Measurements from ENCODE around the gene MMP11.

MMP11 gene

GRCh38 chr22:23760056-23760455 is 12.6 kb upstream of the MMP11 start:
- no peak for DNase-seq (ENCODE audit: low spot score)

DNA sequence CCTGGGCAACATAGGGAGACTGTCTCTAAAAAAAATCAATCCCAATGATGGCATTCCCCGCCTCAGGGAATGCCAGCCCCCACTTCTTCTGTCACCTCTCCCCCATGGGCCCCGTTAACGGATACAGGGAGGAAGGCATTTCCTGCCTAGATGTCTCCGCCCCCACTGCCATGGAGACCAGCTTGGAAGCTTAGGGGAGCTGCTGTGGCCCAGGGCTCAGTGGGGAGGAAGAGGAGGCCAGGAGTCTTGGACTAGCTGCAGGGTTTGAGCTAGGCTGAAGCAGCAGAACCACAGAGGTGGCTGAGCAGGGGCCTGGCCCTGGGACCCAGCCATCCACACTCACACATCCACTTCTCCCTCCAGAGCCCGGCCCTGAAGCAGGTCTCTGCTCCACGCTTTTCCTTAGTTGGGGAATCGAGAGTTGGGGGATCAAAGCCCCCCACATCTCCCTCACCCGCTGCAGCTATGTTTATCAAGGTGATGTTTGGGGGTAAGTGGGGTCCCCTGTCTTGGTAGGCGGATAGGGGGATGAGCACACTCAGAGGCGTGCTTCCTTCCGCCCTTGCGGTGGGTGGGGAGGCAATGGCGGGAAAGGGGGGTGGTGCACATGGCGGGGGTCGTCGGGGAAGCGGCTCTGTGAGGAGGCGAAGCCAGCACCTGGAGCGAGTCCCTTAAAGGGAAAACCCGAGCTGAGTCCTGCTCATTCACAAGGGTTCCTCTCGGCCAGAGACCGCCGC is 9.6 kb upstream of the MMP11 start, which contains the start of gene C22orf15:
Gene C22orf15, plus strand, starts transcription at position 149 of the 737 bp plus-strand sequence. Its CDS starts 317 bp downstream, at position 466.
- no peak for DNase-seq (ENCODE audit: low spot score)

- DNase-seq (ENCODE audit: low spot score), result no peak
Observed at GRCh38 chr22:23763579-23763945, 9.1 kb upstream of the MMP11 start.

DNA sequence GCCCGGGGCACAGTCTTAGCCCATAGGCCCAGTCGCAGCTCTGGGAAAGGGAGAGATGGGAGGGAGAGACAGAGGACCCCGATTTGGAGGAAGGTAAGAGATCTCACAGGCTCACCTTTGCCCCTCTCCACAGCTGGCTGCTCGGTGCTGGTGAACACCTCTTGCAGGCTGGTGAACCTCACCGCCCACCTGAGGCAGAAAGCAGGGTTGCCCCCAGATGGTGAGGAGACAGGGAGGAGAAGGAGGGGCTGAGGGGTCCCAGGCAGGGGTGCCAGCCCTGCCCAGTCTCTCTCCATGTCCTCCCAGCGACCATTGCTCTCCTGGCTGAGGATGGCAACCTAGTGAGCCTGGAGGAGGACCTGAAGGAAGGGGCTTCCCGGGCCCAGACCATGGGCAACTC is 8.7 kb upstream of the MMP11 start:
- no peak for DNase-seq (ENCODE audit: low spot score)

DNA sequence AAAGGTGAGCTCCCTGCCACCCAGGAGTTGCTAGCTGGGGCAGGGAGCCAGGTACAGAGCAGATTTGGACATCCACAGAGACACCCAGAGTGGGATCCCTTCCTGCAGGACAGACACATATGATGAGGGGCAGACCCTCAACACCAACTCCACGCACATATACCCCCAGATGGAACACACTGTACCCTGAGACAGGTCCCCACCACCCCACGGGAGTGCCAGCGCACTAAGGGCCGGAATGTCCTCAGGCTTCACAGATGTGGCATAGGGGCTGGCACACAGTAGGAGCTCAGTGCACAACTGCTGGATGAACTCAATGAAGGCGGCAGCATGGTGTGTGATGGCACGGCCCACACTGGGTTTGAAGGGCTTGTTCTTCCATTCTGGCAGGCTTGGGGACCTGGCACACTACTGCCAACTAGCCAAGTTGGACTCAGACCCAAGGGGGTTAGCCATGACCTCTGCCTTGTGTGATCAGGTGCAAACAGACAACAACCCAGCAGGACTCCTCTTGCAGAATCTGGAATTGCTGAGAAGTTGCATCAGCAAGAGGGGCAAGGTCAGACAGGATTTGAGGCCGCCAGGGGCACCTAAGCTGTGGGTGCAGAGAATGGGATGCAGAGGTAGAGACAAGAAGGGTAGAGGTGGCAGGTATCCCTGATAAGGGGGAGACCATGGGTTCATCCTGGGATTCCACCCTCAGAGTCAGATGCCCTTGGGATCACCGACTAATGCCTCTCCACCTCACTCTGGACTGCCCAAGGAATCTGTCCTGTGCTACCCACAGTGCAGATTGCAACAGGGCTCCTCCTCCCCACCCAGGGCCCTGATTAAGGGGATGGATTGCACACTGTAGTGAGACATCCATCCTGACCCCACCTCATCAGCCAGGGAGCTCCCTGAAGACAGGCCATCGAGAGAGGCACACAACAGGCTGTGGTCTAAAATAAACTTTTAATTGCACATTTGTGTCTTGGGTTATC is 7.5 kb upstream of the MMP11 start:
- no peak for DNase-seq (ENCODE audit: low spot score)

GRCh38 chr22:23767303-23767672 is 5.4 kb upstream of the MMP11 start:
- no peak for DNase-seq (ENCODE audit: low spot score)

DNA sequence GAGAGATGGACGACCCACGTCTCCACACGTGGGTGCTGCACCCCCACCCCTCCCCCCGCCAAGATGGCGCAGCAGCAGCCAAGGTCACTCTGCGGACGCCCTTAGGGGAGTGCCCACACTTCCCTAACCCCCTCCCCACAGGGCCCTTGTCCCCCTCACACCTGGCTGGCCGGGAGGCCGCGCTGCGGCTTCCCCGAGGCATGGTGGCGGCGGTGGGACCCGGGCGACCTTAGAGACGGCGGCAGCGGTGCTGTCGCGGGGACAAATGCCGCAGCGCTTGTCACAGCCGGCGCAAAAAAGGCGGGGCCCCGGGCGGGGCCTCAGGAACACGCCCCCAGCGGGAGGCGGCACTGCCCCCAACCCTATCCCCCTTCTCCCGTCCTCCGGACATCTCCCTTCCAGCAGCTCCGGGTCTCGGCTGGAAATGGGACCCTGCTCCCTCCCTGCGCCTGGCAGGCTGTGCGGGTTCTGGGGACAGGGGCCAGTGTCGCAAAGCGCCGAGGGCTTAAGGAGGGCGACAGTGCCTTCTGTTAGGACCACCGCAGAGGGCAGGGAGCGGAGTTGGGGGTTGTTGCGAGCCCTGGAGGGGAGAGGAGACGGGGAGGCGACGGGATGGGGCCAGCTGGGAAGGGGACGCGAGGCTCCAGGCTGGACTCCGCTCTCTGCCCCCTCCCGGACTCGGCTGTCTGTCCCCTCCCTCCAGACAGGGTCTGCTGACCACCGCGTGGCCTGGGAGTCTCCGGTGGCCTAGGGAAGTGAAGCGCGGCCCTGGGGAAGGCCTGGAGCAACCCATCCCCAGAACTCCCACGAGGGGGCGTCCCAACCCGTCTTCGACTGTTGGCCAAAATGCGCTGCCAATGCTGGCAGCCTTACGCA is 4.7 kb upstream of the MMP11 start, which contains the start of gene CHCHD10:
Gene CHCHD10, minus strand, starts transcription at position 300 of the 876 bp plus-strand sequence. Its CDS starts 98 bp downstream, at position 202.
- DNase-seq (ENCODE audit: low spot score), result peak; percentile 85

- DNase-seq (ENCODE audit: low spot score), result no peak
Observed at GRCh38 chr22:23769321-23769965, 3.2 kb upstream of the MMP11 start.

DNA sequence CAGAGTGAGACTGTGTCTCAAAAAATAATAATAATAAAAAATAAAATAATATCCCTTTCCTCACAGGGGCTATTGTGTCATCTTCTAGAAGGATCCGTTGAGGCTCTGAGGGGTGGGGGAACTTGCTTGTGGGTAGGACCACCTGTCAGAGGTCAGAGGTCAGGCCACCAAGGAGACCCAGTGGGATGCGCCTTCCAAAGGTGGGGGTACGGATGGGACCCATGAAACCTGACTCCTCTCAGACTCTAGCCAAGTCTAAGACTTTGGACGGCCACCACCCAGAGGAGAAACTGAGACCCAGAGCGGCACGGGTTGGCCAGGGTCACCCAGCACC is 367 bp upstream of the MMP11 start:
- no peak for DNase-seq (ENCODE audit: low spot score)

DNA sequence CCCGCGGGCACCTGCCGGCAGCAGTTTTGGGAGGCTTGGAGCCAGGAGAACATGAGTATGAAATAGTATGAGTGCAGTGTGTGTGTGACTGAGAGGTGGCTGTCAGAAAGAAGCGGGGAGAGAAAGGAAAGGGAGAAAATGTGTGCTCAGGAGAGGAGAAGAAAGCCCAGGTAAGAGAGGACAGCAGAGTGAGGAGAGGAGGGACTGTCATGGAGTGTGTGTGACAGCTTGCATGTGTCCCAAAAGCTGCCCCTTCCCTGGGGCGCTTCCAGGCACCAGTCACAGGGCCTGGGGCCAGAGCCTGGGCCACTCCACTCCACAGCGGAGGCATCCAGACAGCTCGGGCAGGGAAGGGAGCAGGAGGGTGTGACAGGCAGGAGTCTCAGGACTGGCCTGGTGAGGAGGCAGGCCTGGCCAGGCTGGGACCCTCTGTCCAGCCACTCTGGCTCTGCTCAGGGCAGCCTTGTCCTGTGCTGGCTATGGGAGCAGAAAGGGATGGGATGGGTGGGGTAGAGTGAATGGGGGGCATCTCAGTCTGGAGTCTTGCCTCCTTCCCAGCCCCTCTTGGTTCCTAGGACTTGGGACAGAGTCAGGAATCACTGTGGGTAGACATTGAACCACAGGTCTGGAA is 949 bp downstream of the MMP11 start:
- DNase-seq (ENCODE audit: low spot score), result no peak

DNA sequence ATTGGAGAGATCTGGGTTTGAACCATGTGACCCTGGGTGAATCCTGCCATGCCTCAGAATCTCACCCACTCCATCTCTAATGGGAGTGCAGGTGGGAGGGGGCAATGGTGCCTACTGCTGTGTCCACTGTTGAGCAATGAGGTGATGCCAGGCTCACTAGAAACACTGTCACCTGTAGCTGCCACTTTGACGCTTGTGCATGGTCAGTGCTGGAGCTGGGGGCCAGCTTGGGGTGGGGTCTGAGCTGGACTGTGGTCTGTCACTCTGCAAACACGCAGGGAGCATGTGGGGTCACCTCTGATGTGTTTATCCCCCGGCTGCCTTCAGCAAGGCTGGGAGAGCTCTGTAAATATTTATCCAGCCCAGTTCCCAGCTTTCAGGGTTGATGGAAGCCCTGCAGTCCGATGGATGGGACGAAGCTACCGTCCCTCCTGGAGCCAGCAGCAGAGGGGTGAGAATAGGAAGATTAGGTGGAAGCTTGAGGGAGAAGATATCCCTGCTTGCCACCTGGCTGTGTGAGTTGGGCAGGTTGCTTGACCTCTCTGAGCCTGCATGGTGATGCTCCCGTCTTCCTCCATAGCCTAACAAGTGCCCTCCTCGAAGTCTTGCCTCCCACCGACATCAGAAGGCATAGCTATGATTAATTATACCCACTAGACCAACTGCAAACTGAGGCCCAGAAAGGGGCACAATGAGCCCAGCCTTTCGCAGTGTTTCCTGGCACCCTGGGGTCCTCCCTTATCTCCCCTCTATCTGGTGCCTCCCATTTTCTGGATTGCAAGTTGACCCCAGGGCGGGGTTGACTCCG is 1.7 kb downstream of the MMP11 start:
- no peak for DNase-seq (ENCODE audit: low spot score)

DNA sequence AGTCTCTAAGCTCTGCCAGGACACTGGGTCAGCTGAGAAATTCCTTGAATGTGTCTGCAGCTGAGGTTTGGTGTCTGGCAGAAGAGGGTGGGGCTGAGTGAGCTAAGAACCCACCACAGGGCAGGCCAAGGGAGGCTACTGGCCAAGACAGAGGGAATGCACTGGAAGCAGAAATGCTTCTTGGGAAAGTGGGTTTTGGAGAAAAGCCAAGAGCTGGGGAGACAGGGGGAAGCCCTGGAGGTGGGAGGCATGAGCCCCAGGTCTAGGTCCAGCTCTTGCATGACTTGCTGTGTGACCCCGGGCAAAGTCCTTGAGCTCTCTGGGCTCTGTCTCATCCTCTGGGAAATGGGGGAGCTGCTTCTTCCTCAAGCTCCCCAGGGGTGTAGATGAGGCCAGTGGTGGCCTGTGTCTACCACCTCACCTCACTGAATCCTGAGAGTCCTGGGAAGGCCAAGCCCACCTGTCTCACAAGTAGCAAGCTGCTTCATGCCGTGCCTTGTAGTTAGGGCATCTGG is 2.3 kb downstream of the MMP11 start:
- DNase-seq (ENCODE audit: low spot score), result no peak

DNA sequence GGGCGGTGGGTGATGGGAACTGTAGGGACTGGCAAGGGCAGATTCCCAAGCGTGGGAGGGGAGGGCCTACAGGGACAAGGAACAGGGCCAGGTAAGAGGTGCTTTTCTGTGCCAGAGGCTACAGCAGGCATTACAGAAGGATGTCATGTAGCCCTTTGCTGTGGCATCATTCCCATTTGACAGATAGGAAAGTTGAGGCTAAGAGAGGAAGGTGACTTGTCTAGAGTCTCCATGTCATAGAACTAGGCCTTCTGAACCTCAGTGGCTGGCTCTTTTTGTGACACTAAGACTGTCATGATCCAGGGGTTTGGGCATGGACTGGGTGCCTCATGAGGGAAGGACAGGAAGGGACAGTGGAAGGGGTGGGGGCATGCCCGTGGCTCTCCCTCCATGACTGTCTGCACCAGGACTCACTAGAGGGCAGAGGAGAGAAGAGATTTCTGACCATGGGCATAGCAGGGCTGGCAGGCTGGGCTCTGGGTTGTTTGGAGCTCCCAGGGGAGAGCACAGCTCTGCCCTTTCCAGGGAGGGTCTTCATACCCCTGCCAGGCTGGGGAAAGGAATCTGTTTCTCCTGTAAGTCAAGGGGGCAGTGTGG is 3.2 kb downstream of the MMP11 start:
- DNase-seq (ENCODE audit: low spot score), result no peak

DNA sequence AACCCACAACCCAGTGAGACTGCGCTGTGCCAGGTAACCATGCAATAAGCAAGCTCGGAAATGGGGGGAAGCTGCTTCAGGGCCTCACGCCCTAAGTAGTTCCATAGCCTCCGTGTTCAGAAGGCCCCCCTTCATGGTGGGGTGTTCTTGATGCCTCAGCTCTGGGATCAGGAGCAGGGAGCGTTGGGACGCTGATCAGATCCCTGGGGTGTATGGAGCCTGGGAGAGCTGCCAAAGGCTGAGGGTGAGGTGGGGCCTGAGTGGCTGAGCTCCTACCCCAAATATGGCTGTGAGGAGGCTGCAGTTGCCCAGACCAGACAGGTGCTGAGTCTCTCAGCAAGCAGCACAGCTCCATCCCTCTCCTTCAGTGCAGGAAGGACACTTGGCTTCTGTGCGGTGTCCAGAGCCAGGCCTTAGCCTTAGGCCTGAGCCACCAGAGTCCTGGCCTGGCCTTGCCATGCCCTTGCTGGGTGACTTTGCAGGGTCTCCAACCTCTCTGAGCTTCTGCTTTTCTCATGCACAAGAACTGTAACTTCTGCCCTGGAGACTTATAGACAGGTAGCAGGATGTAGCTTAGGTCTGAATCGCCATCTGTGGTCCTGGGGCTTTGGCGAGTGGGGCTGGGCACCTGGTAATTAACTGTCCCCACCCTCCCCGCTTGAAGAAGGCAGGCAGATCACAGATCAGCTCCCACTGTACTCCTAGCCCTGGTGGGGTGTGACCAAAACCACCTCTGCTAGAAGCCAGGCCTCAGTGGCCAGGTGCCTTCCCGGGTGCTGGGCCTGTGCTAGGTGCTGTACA is 5.3 kb downstream of the MMP11 start:
- DNase-seq (ENCODE audit: low spot score), result no peak

DNA sequence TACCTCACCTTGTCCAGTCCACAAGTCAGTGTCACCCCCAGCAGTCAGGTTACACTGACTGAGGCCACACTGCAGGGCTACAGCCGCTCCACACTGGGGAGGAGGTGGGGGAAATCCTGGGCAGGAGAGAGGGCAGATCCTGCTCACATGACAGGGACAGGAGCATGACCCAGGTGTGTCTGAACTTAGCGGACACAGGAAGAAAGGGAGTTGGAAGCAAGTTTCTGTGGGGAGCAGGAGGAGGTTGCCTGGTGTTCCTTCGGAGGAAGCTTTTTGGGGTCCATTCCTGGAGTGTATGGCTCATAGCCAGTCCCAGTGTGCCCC is 5.9 kb downstream of the MMP11 start:
- DNase-seq (ENCODE audit: low spot score), result no peak

- no peak for DNase-seq (ENCODE audit: low spot score)
Observed at GRCh38 chr22:23779083-23779482, 6.4 kb downstream of the MMP11 start.

GRCh38 chr22:23779731-23780130 is 7.1 kb downstream of the MMP11 start:
- no peak for DNase-seq (ENCODE audit: low spot score)

DNA sequence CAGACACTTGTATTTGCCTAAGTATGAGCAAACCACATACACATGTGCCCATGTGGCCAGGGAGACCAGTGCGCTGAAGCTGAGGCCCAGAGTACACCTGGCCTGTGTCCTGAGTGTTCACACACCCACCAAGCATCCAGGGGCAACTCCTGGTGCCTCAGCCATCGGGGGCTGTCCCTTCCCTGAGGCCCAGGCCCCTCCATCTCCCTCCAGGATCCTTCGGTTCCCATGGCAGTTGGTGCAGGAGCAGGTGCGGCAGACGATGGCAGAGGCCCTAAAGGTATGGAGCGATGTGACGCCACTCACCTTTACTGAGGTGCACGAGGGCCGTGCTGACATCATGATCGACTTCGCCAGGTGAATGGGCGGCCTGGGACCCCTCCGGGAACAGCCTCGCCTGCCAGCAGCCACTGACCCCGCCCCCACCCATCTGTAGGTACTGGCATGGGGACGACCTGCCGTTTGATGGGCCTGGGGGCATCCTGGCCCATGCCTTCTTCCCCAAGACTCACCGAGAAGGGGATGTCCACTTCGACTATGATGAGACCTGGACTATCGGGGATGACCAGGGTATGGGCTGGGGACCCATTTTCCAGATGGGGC is 7.6 kb downstream of the MMP11 start:
- DNase-seq (ENCODE audit: low spot score), result no peak

DNA sequence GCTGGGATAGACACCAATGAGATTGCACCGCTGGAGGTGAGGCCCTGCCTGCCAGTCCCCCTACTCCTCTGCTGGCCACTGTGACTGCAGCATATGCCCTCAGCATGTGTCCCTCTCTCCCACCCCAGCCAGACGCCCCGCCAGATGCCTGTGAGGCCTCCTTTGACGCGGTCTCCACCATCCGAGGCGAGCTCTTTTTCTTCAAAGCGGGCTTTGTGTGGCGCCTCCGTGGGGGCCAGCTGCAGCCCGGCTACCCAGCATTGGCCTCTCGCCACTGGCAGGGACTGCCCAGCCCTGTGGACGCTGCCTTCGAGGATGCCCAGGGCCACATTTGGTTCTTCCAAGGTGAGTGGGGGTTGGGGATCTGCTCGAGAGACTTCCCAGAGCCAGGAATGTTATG is 8.4 kb downstream of the MMP11 start:
- peak; percentile 95 for DNase-seq (ENCODE audit: low spot score)

Measured in globus pallidus (tissue), 1 donor.